Stromal cell of bone marrow (primary cell): Measurements from ENCODE around the gene CNOT1.
"Not testable (repeated sequence)": the region's sequence is repeated elsewhere in the genome, so short reads cannot be mapped to it uniquely, and the experiment has no call there.

Experiments
- DNase-seq: peaks from one replicate; pipeline ENCODE4 v3.0.0-alpha.2; 2012; ENCODE audit warnings: low read depth

The CNOT1 gene

GRCh38 chr16:58501242-58502131 is 128.1 kb downstream of the CNOT1 start:
- DNase-seq = no peak

- no peak for DNase-seq
These were observed 129.0 kb downstream of the CNOT1 start for GRCh38 chr16:58500430-58501241.

GRCh38 chr16:58499615-58500351 is 129.8 kb downstream of the CNOT1 start, which contains the start of gene NDRG4:
NDRG4 (plus strand) TSS chr16:58500143; CDS start chr16:58500249, 106 bp downstream.
- peak; percentile 61 for DNase-seq

DNA sequence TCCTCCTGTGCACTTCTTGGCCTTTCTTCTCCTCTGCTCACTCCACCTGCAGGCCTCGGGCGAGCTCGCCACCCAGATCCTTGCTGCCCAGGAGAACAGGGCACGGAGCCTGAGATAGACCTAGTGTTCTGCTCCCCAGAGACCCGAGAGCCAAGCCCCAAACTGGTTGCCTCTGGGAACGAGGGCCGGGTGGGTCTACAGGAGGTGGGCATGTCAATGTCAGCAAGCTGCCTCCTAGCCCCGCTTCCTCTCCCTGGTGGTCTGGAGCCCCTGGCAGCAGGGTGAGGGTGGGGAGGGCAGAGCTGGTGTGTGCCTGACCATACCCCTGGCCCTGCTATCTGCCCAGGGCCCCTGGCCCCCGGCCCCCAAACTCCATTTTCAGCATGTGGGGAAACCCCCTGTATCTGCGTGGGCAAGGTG is 130.5 kb downstream of the CNOT1 start:
- DNase-seq = no peak

- no peak for DNase-seq
These were observed 131.1 kb downstream of the CNOT1 start for GRCh38 chr16:58498341-58499091.

GRCh38 chr16:58497935-58498334 is 131.7 kb downstream of the CNOT1 start:
- no peak for DNase-seq

GRCh38 chr16:58497468-58497867 is 132.2 kb downstream of the CNOT1 start:
- no peak for DNase-seq

DNA sequence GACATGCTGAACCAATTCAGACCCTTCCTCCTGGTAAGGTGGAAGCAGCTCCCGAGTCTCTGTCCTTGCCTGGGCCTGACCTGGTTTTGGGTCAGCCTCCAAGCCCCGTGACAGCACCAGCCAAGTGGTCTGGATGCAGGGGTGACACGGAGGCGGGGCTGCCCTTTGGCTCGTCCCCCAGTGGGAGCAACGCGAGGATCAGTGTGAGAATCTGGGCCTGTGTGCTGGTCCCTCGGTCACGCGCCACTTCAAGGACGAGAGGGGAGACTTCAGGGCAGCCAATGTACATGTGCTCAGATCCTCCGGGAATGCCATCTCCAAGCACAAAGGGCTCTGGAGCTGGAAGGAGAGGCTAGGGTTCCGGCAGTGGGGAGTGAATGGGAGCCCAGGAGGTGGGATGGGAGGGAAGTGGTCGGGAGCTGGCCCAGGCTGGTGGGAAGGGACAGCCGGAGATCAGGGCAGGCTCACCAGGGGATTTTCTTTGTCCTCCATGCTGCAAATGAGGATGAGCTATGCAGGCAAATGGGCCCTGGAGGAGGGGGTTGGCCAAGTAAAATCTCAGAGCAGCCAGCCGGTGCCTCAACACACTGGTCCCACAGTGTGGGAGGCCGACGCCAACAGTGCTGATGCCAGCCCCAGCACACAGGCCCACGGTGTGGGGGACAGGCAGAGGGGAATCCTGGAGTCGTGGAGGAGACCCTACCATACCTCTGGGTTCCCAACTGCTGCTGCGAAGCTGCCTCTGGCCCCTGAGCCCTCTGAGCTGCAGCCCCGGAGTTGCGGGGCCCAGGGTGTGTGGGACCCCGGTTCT is 133.9 kb downstream of the CNOT1 start:
- DNase-seq = no peak

- DNase-seq = peak; percentile 97
These were observed 134.6 kb downstream of the CNOT1 start for GRCh38 chr16:58494981-58495520.

GRCh38 chr16:58493756-58494431 is 135.7 kb downstream of the CNOT1 start:
- no peak for DNase-seq

DNA sequence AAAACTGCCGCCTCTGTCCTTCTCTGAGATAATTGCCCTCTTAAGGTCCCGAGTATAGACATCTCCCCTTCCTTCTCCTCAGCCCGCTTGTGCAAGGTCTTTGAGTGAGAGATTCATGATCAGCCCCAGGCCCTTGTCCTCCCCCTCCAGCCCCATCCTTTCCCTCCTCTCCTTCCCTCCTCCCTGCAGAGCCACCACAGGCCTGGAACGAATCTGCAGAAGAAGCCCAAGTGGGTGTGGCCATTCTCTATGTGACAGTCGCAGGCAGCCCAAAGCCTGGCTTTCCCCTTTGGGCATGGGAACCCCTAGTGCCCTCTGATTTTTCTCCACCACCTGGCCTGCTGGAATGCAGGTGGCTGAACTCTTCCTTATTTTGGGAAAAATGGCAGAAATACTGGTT is 136.9 kb downstream of the CNOT1 start:
- no peak for DNase-seq

- DNase-seq = no peak
These were observed 137.6 kb downstream of the CNOT1 start for GRCh38 chr16:58492066-58492465.

GRCh38 chr16:58490539-58490938 is 139.1 kb downstream of the CNOT1 start:
- DNase-seq = not testable (repeated sequence)

GRCh38 chr16:58490065-58490464 is 139.6 kb downstream of the CNOT1 start:
- no peak for DNase-seq

DNA sequence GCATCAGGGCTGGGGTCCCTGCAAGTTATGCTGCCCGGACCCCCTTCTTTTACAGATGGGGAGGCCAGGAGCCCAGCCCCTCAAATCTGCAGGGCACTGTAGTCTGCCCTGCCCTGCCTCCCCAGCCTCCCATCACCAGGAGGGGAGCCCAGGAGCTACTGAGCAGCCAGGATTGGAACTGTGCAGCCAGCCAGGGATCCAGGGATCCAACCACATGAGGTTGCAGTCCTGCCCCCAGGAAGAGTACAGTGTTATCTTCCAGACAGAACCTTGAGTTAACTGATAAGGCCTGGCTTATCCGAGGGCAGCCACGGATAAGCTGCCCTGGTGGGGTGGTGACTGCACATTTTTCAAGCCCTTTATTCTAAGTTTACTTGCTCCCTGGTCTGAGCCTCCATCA is 141.1 kb downstream of the CNOT1 start:
- DNase-seq = no peak

- peak; percentile 21 for DNase-seq
These were observed 141.9 kb downstream of the CNOT1 start for GRCh38 chr16:58487566-58488351.

DNA sequence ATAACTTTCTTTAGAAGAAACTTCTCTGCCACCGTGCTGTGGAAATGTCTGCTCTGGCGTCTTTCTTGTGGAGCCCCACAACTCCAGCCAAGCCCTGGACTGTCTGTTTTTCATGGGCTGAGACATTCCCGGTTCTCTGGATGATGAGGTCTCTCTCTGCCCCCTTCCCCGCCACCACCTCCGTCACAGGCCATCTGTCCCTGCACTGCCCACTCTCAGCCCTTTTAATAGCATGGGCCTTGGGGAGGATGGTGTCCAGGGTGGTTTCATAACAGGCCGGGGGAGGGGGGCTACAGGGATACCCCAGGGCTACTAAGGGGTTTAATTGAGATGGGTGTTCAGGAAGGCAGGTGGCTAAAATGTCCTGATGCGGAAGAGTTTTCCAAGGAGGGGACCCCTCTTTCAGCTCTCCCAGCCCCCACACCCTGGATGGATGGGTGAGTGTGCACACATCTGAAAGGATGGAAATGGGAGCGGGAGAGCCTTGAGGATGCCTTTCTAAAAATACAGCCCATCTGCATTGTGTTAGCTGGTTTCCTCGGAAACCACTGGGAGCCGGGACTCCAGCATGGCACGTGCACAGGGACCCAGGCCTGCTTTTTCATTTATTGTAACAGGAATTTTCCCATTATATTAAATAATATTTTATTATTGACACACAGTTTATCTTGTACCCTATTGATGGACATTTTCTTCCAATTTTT is 144.3 kb downstream of the CNOT1 start:
- DNase-seq = no peak

- DNase-seq = no peak
These were observed 147.7 kb downstream of the CNOT1 start for GRCh38 chr16:58481931-58482330.
